ENCODE data around the gene PRRX2. TPM values are rescaled to one million over a fixed set of nuclear protein-coding genes. Genes with fewer than 3 reads are reported as not detected.
A peak's percentile ranks its signal among the peaks of the same experiment; 100 is the strongest.

The PRRX2 gene
- polyA plus RNA-seq, 1 donor from 2014 or later = not detected

GRCh38 chr9:129708793-129709192, 43.3 kb downstream of the PRRX2 start:
- Mint-ChIP-seq H3K27ac (no peak overlapping the region), H3K36me3 (no peaks in the 10 kb centered on the region), H3K27me3 (peaks cover 11% of the 10 kb centered on the region), H3K9me3 (peaks cover 0 to 1% (median 0%) of the 10 kb centered on the region in 3 donors), H3K4me1 (peaks cover 6 to 8% (median 7%) of the 10 kb centered on the region in 3 donors), H3K4me3 (no peak overlapping the region)

- Mint-ChIP-seq H3K4me1 (peaks cover 6 to 8% (median 7%) of the 10 kb centered on the region in 3 donors), H3K27me3 (peaks cover 8% of the 10 kb centered on the region), H3K9me3 (peaks cover 0 to 1% (median 0%) of the 10 kb centered on the region in 3 donors), H3K4me3 (peak overlapping the region in 1 of 4 donors; percentile 43), H3K27ac (no peak overlapping the region), H3K36me3 (no peaks in the 10 kb centered on the region)
Observed at GRCh38 chr9:129709438-129710168, 44.2 kb downstream of the PRRX2 start.

GRCh38 chr9:129710169-129710453, 44.7 kb downstream of the PRRX2 start:
- Mint-ChIP-seq H3K27ac (no peak overlapping the region), H3K27me3 (peaks cover 8% of the 10 kb centered on the region), H3K9me3 (peaks cover 0 to 1% (median 0%) of the 10 kb centered on the region in 3 donors), H3K36me3 (no peaks in the 10 kb centered on the region), H3K4me1 (peaks cover 6 to 8% (median 7%) of the 10 kb centered on the region in 3 donors), H3K4me3 (peak overlapping the region in 1 of 4 donors; percentile 43)

GRCh38 chr9:129712634-129713401, 47.4 kb downstream of the PRRX2 start:
- Mint-ChIP-seq H3K4me1 (peaks cover 7 to 8% (median 8%) of the 10 kb centered on the region in 3 donors), H3K9me3 (peaks cover 0 to 1% (median 0%) of the 10 kb centered on the region in 3 donors), H3K27ac (no peak overlapping the region), H3K27me3 (peaks cover 8% of the 10 kb centered on the region), H3K4me3 (peak overlapping the region in 2 of 4 donors; percentile 49 to 73), H3K36me3 (no peaks in the 10 kb centered on the region)

- Mint-ChIP-seq H3K4me3 (peak overlapping the region in 1 of 4 donors; percentile 73), H3K4me1 (peaks cover 6 to 8% (median 7%) of the 10 kb centered on the region in 3 donors), H3K9me3 (peaks cover 0 to 1% (median 0%) of the 10 kb centered on the region in 3 donors), H3K27ac (no peak overlapping the region), H3K36me3 (peaks cover under 1% of the 10 kb centered on the region), H3K27me3 (peaks cover 8% of the 10 kb centered on the region)
Observed at GRCh38 chr9:129713402-129713679, 47.9 kb downstream of the PRRX2 start.

GRCh38 chr9:129714511-129715061, 49.1 kb downstream of the PRRX2 start:
- H3K27me3 Mint-ChIP-seq = peaks cover 11% of the 10 kb centered on the region
- H3K4me3 Mint-ChIP-seq = no peak overlapping the region
- H3K9me3 Mint-ChIP-seq = peaks cover 0 to 1% (median 0%) of the 10 kb centered on the region in 3 donors
- peaks cover 2% of the 10 kb centered on the region for H3K36me3 Mint-ChIP-seq
- H3K27ac Mint-ChIP-seq = no peak overlapping the region
- H3K4me1 Mint-ChIP-seq = peaks cover 6 to 8% (median 7%) of the 10 kb centered on the region in 3 donors

GRCh38 chr9:129716091-129716490, 50.6 kb downstream of the PRRX2 start:
- H3K27ac Mint-ChIP-seq = no peak overlapping the region
- H3K4me3 Mint-ChIP-seq = no peak overlapping the region
- H3K27me3 Mint-ChIP-seq = peaks cover 19% of the 10 kb centered on the region
- H3K9me3 Mint-ChIP-seq = peaks cover 0 to 2% (median 0%) of the 10 kb centered on the region in 3 donors
- H3K36me3 Mint-ChIP-seq = peaks cover 2% of the 10 kb centered on the region
- H3K4me1 Mint-ChIP-seq = peaks cover 6 to 7% (median 6%) of the 10 kb centered on the region in 3 donors

- Mint-ChIP-seq H3K36me3 (peaks cover 2% of the 10 kb centered on the region), H3K27ac (no peak overlapping the region), H3K9me3 (peaks cover 0 to 2% (median 0%) of the 10 kb centered on the region in 3 donors), H3K27me3 (peaks cover 15% of the 10 kb centered on the region), H3K4me3 (no peak overlapping the region), H3K4me1 (peaks cover 0 to 2% (median 0%) of the 10 kb centered on the region in 3 donors)
Observed at GRCh38 chr9:129717991-129718390, 52.5 kb downstream of the PRRX2 start.

GRCh38 chr9:129718647-129719046, 53.2 kb downstream of the PRRX2 start:
- Mint-ChIP-seq H3K27ac (no peak overlapping the region), H3K9me3 (peaks cover 0 to 2% (median 0%) of the 10 kb centered on the region in 3 donors), H3K4me1 (peaks cover 0 to 3% (median 0%) of the 10 kb centered on the region in 3 donors), H3K27me3 (peaks cover 15% of the 10 kb centered on the region), H3K36me3 (peaks cover 2% of the 10 kb centered on the region), H3K4me3 (no peak overlapping the region)

- Mint-ChIP-seq H3K27ac (no peak overlapping the region), H3K4me3 (no peak overlapping the region), H3K9me3 (peaks cover 0 to 2% (median 0%) of the 10 kb centered on the region in 3 donors), H3K4me1 (peaks cover 0 to 3% (median 0%) of the 10 kb centered on the region in 3 donors), H3K27me3 (peaks cover 15% of the 10 kb centered on the region), H3K36me3 (peaks cover 2% of the 10 kb centered on the region)
Observed at GRCh38 chr9:129719135-129719534, 53.7 kb downstream of the PRRX2 start.

GRCh38 chr9:129720181-129720864, 54.9 kb downstream of the PRRX2 start:
- H3K9me3 Mint-ChIP-seq = peaks cover 0 to 2% (median 0%) of the 10 kb centered on the region in 3 donors
- peaks cover 0 to 4% (median 0%) of the 10 kb centered on the region in 3 donors for H3K4me1 Mint-ChIP-seq
- no peak overlapping the region for H3K27ac Mint-ChIP-seq
- H3K4me3 Mint-ChIP-seq = no peak overlapping the region
- peaks cover 2% of the 10 kb centered on the region for H3K36me3 Mint-ChIP-seq
- H3K27me3 Mint-ChIP-seq = peaks cover 15% of the 10 kb centered on the region

- Mint-ChIP-seq H3K36me3 (peaks cover 2% of the 10 kb centered on the region), H3K4me3 (no peak overlapping the region), H3K27ac (no peak overlapping the region), H3K27me3 (peaks cover 15% of the 10 kb centered on the region), H3K9me3 (peaks cover 0 to 2% (median 0%) of the 10 kb centered on the region in 3 donors), H3K4me1 (peaks cover 0 to 4% (median 0%) of the 10 kb centered on the region in 3 donors)
Observed at GRCh38 chr9:129720865-129721545, 55.6 kb downstream of the PRRX2 start.

- Mint-ChIP-seq H3K4me1 (peaks cover 0 to 3% (median 2%) of the 10 kb centered on the region in 3 donors), H3K36me3 (peaks cover 2% of the 10 kb centered on the region), H3K9me3 (peaks cover 0 to 2% (median 0%) of the 10 kb centered on the region in 3 donors), H3K27me3 (peaks cover 16% of the 10 kb centered on the region), H3K4me3 (no peak overlapping the region), H3K27ac (no peak overlapping the region)
Observed at GRCh38 chr9:129722913-129723312, 57.5 kb downstream of the PRRX2 start.

GRCh38 chr9:129724456-129725190, 59.2 kb downstream of the PRRX2 start:
- no peak overlapping the region for H3K4me3 Mint-ChIP-seq
- peaks cover 0 to 3% (median 2%) of the 10 kb centered on the region in 3 donors for H3K4me1 Mint-ChIP-seq
- H3K27me3 Mint-ChIP-seq = peaks cover 13% of the 10 kb centered on the region
- H3K36me3 Mint-ChIP-seq = no peaks in the 10 kb centered on the region
- peaks cover 0 to 2% (median 0%) of the 10 kb centered on the region in 3 donors for H3K9me3 Mint-ChIP-seq
- peak overlapping the region in 1 of 3 donors; percentile 12 for H3K27ac Mint-ChIP-seq
